GM23248 (cell line): ENCODE results near the gene PYGB. TPM values are rescaled to one million over a fixed set of nuclear protein-coding genes. Genes with fewer than 3 reads are reported as not detected.
"Not testable (repeated sequence)": the region's sequence is repeated elsewhere in the genome, so short reads cannot be mapped to it uniquely, and the experiment has no call there.

Experiments used
- DNase-seq: peaks from one replicate; pipeline ENCODE4 v3.0.0-alpha.2; 2015
- H2AFZ ChIP-seq: fragments of 200-600 bp; sonication (generic); 2 replicates; pipeline ENCODE4 v1.6.1; 2016; ENCODE audit warnings: antibody characterized with exemption
- H3F3A ChIP-seq: fragments of 200-600 bp; sonication (generic); 2 replicates; pipeline ENCODE4 v1.6.1; 2016; ENCODE audit warnings: mild to moderate bottlenecking, antibody characterized with exemption, mixed run types; ENCODE audit not compliant: insufficient read depth
- H3K27ac ChIP-seq: fragments of 200-600 bp; sonication (generic); 2 replicates; pipeline ENCODE4 v1.5.1; 2016; ENCODE audit warnings: mild to moderate bottlenecking
- H3K27me3 ChIP-seq: fragments of 200-600 bp; sonication (generic); replicated peaks from 2 replicates; pipeline ENCODE4 v1.6.1; 2016; ENCODE audit warnings: mild to moderate bottlenecking; ENCODE audit not compliant: insufficient read depth
- H3K36me3 ChIP-seq: fragments of 200-600 bp; sonication (generic); 2 replicates; pipeline ENCODE4 v1.6.1; 2016; ENCODE audit warnings: low read depth, mild to moderate bottlenecking
- H3K4me1 ChIP-seq: fragments of 200-600 bp; sonication (generic); 2 replicates; pipeline ENCODE4 v1.6.1; 2016; ENCODE audit warnings: mild to moderate bottlenecking; ENCODE audit not compliant: insufficient read depth
- H3K4me2 ChIP-seq: fragments of 200-600 bp; sonication (generic); one replicate; pipeline ENCODE4 v1.6.1; 2016; ENCODE audit warnings: mild to moderate bottlenecking; ENCODE audit not compliant: unreplicated experiment
- H3K4me3 ChIP-seq: fragments of 200-600 bp; sonication (generic); 2 replicates; pipeline ENCODE4 v1.5.1; 2016; ENCODE audit warnings: mild to moderate bottlenecking
- H3K79me2 ChIP-seq: fragments of 200-600 bp; sonication (generic); 2 replicates; pipeline ENCODE4 v1.6.1; 2016; ENCODE audit warnings: mild to moderate bottlenecking; ENCODE audit not compliant: insufficient read depth
- H3K9ac ChIP-seq: fragments of 200-600 bp; sonication (generic); 2 replicates; pipeline ENCODE4 v1.6.1; 2016; ENCODE audit warnings: mild to moderate bottlenecking
- H3K9me2 ChIP-seq: fragments of 200-600 bp; sonication (generic); 2 replicates; pipeline ENCODE4 v1.6.1; 2016; ENCODE audit warnings: mixed run types, mild to moderate bottlenecking, moderate library complexity; ENCODE audit not compliant: insufficient read depth
- H3K9me3 ChIP-seq: fragments of 200-600 bp; sonication (generic); one replicate; pipeline ENCODE4 v1.6.1; 2017; ENCODE audit warnings: low read depth
- H4K20me1 ChIP-seq: fragments of 200-600 bp; sonication (generic); 2 replicates; pipeline ENCODE4 v1.6.0; 2016; ENCODE audit not compliant: insufficient read depth
- EZH2 ChIP-seq: fragments of 200-600 bp; sonication (generic); IDR thresholded peaks from 2 replicates; pipeline ENCODE4 v1.6.1; 2018; ENCODE audit warnings: antibody characterized with exemption, mild to moderate bottlenecking; ENCODE audit not compliant: insufficient read depth, poor library complexity, severe bottlenecking
- EZH2phosphoT487 ChIP-seq: fragments of 200-600 bp; sonication (generic); IDR thresholded peaks from 2 replicates; pipeline ENCODE4 v1.6.1; 2018; ENCODE audit warnings: antibody characterized with exemption, moderate library complexity, mild to moderate bottlenecking, low read depth; ENCODE audit not compliant: insufficient read depth
- WGBS, 2 experiments: methylation state at CpG; one replicate each; pipeline ENCODE4 v1.1.6; 2015 to 2017; ENCODE audit warnings: low lambda C conversion rate in 2 of 2, low coverage in 1 of 2; ENCODE audit errors: missing lambda C conversion rate in 2 of 2; 5-methylcytosine and 5-hydroxymethylcytosine counted together
- in situ Hi-C: fragments of 300-500 bp; cut with MboI; formaldehyde crosslinking; loops from 2 replicates; pipeline ENCODE4 v1.15.0; 2020
- polyA plus RNA-seq: library from polyadenylated mRNA; unstranded; fragments of >200 nt; fragmentation: Nextera tagmentation; extraction: Ambion mirVana; gene quantifications from 2 replicates; pipeline ENCODE4 v1.2.1, GENCODE V29; 2016
- total RNA-seq: library from RNA; depleted of rRNA; stranded (reverse); fragments of >200 nt; shearing (Covaris generic); gene quantifications from 2 replicates; pipeline ENCODE4 v1.2.3, GENCODE V29; 2014

The PYGB gene
- total and polyA plus RNA-seq, 2 experiments from 2014 or later, result 74.1 to 116 TPM

DNA sequence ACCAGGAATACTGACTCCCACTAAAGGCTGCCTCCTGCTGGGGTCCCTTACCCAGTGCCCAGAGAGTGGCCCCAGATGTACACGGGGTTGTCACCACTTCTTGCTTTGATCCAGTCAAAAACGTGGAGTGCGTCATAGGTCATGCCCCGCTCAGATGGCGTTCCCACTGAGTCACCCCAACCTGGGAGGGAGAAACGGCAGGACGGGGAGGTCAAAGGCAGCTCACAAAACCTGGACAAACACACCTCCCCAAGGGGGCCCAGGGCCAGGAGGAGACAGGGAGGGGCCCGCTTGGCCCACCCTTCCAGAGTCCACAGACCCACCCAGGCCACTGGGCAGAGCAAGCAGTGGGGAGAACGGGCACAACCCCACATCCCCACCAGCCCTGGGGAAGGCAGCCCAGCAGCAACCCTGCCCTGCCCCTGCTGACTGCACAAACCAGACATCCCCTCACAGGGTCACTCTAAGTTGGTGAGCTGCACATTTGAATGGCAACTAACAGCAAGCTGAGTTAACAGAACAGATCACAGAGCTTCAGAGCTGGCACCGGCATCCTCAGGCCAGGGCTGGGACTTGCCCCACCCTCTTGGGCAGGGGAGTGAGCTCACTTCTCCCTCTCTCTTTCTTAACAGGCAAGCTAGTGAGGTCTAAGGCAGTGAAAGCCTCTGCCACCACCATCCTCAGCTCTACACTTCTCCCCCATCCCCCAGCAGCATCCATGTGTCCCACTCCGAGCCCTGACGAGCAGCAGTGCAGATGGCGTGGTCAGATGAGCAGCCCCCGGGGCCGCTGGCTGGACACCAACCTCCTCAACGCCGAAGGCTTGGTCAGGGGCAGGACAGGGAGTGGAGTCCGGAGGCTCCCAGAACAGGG is 61.7 kb downstream of the PYGB start:
- 26 to 29% methylated on average over 18 of the region's 18 CpGs for WGBS, 2 experiments
- H3K4me1 ChIP-seq, result peaks cover 32% of the 10 kb centered on the region

GRCh38 chr20:25310268-25310920 is 62.5 kb downstream of the PYGB start:
- Histone ChIP-seq H3K4me1 (peaks cover 34% of the 10 kb centered on the region), H3K4me2 (peak overlapping the region; percentile 96), H3F3A (peaks cover 17% of the 10 kb centered on the region), H2AFZ (peak overlapping the region; percentile 62), H3K27me3 (no peaks in the 10 kb centered on the region), H3K9ac (peak overlapping the region; percentile 87), H3K36me3 (0 out of 2 replicates have a peak, but pooled peaks cover 4% of the 10 kb centered on the region), H3K9me3 (no peaks in the 10 kb centered on the region), H3K27ac (peak overlapping the region; percentile 97), H3K79me2 (no peaks in the 10 kb centered on the region), H3K9me2 (no peaks in the 10 kb centered on the region), H3K4me3 (peak overlapping the region; percentile 67), H4K20me1 (no peaks in the 10 kb centered on the region)
- in situ Hi-C loops, result no loop called here
- no peak for TF ChIP-seq EZH2phosphoT487
- no peak for TF ChIP-seq EZH2
- WGBS, 2 experiments, result 0 to 1% methylated on average over 6 of the region's 6 CpGs
- DNase-seq, result peak; percentile 92

More for the DNA sequence above, 61.7 kb downstream of the PYGB start:
- Histone ChIP-seq H3K9ac (peak overlapping the region; percentile 87), H3K27me3 (no peaks in the 10 kb centered on the region), H3K4me2 (peak overlapping the region; percentile 96), H3K9me2 (no peaks in the 10 kb centered on the region), H3K9me3 (no peaks in the 10 kb centered on the region), H3K4me3 (peak overlapping the region; percentile 67), H2AFZ (peak overlapping the region; percentile 62; the same call in 1 of the 2 replicates), H3K36me3 (0 out of 2 replicates have a peak, but pooled peaks cover 5% of the 10 kb centered on the region), H3K27ac (peak overlapping the region; percentile 97), H3K79me2 (no peaks in the 10 kb centered on the region), H3F3A (peaks cover 17% of the 10 kb centered on the region), H4K20me1 (no peaks in the 10 kb centered on the region)
- in situ Hi-C loops, result no loop called here
- peak; percentile 94 for DNase-seq
- TF ChIP-seq EZH2 (no peak), EZH2phosphoT487 (no peak)

DNA sequence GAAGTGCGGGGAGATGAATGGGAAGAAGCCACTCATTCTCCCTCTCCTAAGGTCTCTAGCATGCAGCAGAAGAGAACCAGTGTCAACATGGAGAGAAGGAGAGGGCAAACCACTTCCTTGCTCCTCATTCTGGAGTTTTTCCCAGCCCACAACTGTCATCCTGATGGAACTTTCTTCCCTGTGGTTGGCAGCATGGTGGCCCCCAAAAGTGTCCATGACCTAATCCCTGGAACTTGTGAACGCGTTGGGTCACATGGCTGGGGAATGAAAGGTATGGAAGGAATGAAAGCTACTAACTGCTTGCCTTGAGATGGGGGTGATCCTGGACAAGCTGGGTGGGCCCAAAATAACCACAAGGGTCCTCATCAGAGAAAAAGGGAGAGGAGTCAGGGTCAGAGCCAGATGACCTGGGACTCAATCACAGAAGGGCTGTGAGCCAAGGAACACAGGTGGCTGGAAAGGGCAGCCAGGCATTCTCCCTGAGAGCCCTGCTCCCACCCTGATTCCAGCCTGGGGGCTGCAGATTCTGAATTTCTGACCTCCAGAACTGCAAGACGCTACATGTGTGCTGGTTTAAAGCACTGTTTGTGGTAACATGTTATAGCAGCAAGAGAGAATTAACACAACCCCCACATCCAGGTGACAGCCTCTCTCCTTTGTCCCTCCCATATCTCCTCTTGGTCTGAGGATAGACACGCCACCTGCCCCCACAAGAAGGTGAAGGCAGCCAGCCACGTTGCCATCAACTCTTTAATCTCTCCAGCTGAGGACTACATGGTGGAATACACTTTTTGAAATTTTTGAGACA is 63.2 kb downstream of the PYGB start:
- Histone ChIP-seq H3F3A (peaks cover 17% of the 10 kb centered on the region), H3K9me2 (no peaks in the 10 kb centered on the region), H3K27ac (peak overlapping the region; percentile 97), H3K9ac (peak overlapping the region; percentile 87), H3K4me1 (peaks cover 40% of the 10 kb centered on the region), H3K4me2 (peak overlapping the region; percentile 96), H3K4me3 (peak overlapping the region; percentile 67), H4K20me1 (no peaks in the 10 kb centered on the region), H3K9me3 (no peaks in the 10 kb centered on the region), H3K79me2 (no peaks in the 10 kb centered on the region), H3K36me3 (no peaks in the 10 kb centered on the region), H2AFZ (peak overlapping the region; percentile 62), H3K27me3 (no peaks in the 10 kb centered on the region)
- in situ Hi-C loops, result no loop called here
- 42 to 43% methylated on average over 6 of the region's 6 CpGs for WGBS, 2 experiments
- no peak for TF ChIP-seq EZH2phosphoT487
- no peak for TF ChIP-seq EZH2
- DNase-seq, result peak; percentile 81

DNA sequence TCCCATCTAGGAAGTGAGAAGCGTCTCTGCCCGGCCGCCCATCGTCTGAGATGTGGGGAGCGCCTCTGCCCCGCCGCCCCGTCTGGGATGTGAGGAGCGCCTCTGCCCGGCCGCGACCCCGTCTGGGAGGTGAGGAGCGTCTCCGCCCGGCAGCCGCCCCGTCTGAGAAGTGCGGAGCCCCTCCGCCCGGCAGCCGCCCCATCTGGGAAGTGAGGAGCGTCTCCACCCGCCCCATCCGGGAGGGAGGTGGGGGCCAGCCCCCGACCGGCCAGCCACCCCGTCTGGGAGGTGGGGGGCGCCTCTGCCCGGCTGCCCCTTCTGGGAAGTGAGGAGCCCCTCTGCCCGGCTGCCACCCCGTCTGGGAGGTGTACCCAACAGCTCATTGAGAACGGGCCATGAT is 64.8 kb downstream of the PYGB start:
- H3K36me3 ChIP-seq, H2AFZ ChIP-seq, H3K9me3 ChIP-seq, H4K20me1 ChIP-seq, H3K27me3 ChIP-seq, H3K9ac ChIP-seq, H3K4me3 ChIP-seq, H3K4me2 ChIP-seq, H3K9me2 ChIP-seq, DNase-seq, in situ Hi-C loops, H3K27ac ChIP-seq, H3K79me2 ChIP-seq: not testable (repeated sequence)
- WGBS, 2 experiments, result 90 to 95% methylated on average over 9 to 33 of the region's 33 CpGs
- Histone ChIP-seq H3K4me1 (peaks cover 40% of the 10 kb centered on the region), H3F3A (peaks cover 17% of the 10 kb centered on the region)
